HCT116 (cell line): Measurements from ENCODE around the gene CLEC17A. TPM values are rescaled to one million over a fixed set of nuclear protein-coding genes. Genes with fewer than 3 reads are reported as not detected.
"Not testable (repeated sequence)": the region's sequence is repeated elsewhere in the genome, so short reads cannot be mapped to it uniquely, and the experiment has no call there.

Experiments
- ATAC-seq: fragments of 200-7000 bp; cut with Tn5 transposase; 2 replicates; pipeline ENCODE4 v1.9.1; 2020; ENCODE audit warnings: mild to moderate bottlenecking, moderate library complexity
- BruUV-seq: library from RNA; stranded (reverse); fragments of 400-500 nt; replicated peaks from 2 replicates; lab custom pipeline; 2021; lab: Mats Ljungman, UMichigan
- CTCF ChIA-PET: fragments of 300-600 bp; sonication (Branson Sonifier 250); formaldehyde crosslinking; loops from one replicate; lab custom pipeline; 2021; ENCODE audit warnings: antibody characterized with exemption; lab: Charles Lee
- POLR2A ChIA-PET: fragments of 300-600, 350-600 bp; sonication (Branson Sonifier 250); formaldehyde crosslinking; loops from one replicate; lab custom pipeline; 2021; ENCODE audit warnings: antibody characterized with exemption; lab: Charles Lee
- RAD21 ChIA-PET, 2 experiments: fragments of 300-600 bp; sonication (Branson Sonifier 250); formaldehyde crosslinking; loops; one replicate each; lab custom pipeline; 2023; ENCODE audit warnings: low total read pairs in 2 of 2; ENCODE audit not compliant: uncharacterized antibody in 2 of 2, unreplicated experiment in 2 of 2, low non-redundant PET in 1 of 2; lab: Charles Lee
- DNase-seq: peaks from one replicate; pipeline ENCODE4 v3.0.0-alpha.2; 2010; ENCODE audit warnings: low read depth, low spot score
- H2AFZ ChIP-seq: fragments of 200-600 bp; shearing (Covaris generic), sonication (generic); 2 replicates; pipeline ENCODE4 v1.6.1; 2017; ENCODE audit warnings: low read depth, mixed run types, mixed read lengths, antibody characterized with exemption, low read length; ENCODE audit not compliant: poor library complexity, severe bottlenecking
- H3K27ac ChIP-seq: 2 replicates; pipeline ENCODE4 v1.5.1; 2012; ENCODE audit warnings: low read depth, low read length
- H3K27me3 ChIP-seq: fragments of 200-600 bp; sonication (generic); 2 replicates; pipeline ENCODE4 v1.6.1; 2016; ENCODE audit warnings: mixed run types, low read length, mixed read lengths; ENCODE audit not compliant: insufficient read depth
- H3K36me3 ChIP-seq, 2 experiments: fragments of 200-500 bp in 1 of 2; fragments of 200-600 bp in 1 of 2; sonication (Bioruptor generic) in 1 of 2; sonication (generic) in 1 of 2; 2 replicates each; pipeline versions ENCODE4 v1.5.1 to v1.6.1; 2014 to 2016; ENCODE audit warnings: low read length in 2 of 2, inconsistent platforms in 1 of 2, mixed read lengths in 1 of 2, mixed run types in 1 of 2; ENCODE audit not compliant: insufficient read depth in 2 of 2, control insufficient read depth in 1 of 2
- H3K4me1 ChIP-seq, 2 experiments: fragments of 200-600 bp in 1 of 2; sonication (generic) in 1 of 2; 2 replicates each; pipeline versions ENCODE4 v1.5.1 to v1.6.1; 2012 to 2017; ENCODE audit warnings: low read length in 2 of 2, inconsistent platforms in 1 of 2, mild to moderate bottlenecking in 1 of 2, mixed read lengths in 1 of 2, mixed run types in 1 of 2, moderate library complexity in 1 of 2; ENCODE audit not compliant: insufficient read depth in 2 of 2, control insufficient read depth in 1 of 2
- H3K4me2 ChIP-seq: fragments of 200-600 bp; sonication (generic); 2 replicates; pipeline ENCODE4 v1.6.1; 2017; ENCODE audit warnings: mixed run types, low read length, mixed read lengths
- H3K4me3 ChIP-seq, 2 experiments: fragments of 200-600 bp in 1 of 2; sonication (generic) in 1 of 2; replicated peaks in 1 of 2; 2 replicates each; pipeline ENCODE4 v1.5.1; 2011 to 2016; ENCODE audit warnings: low read length in 2 of 2, control low read depth in 1 of 2, low read depth in 1 of 2, mild to moderate bottlenecking in 1 of 2, mixed read lengths in 1 of 2, mixed run types in 1 of 2
- H3K79me2 ChIP-seq: fragments of 200-600 bp; sonication (generic); 2 replicates; pipeline ENCODE4 v1.6.1; 2017; ENCODE audit warnings: mild to moderate bottlenecking, mixed run types, low read length, moderate library complexity, mixed read lengths; ENCODE audit not compliant: insufficient read depth
- H3K9ac ChIP-seq: fragments of 200-600 bp; sonication (generic); 2 replicates; pipeline ENCODE4 v1.6.1; 2016; ENCODE audit warnings: low read length, mixed read lengths
- H3K9me2 ChIP-seq: fragments of 200-600 bp; sonication (generic), shearing (Covaris generic); 2 replicates; pipeline ENCODE4 v1.6.1; 2017; ENCODE audit warnings: mixed run types, mild to moderate bottlenecking, moderate library complexity; ENCODE audit not compliant: insufficient read depth
- H3K9me3 ChIP-seq, 2 experiments: fragments of 200-500 bp in 1 of 2; fragments of 200-600 bp in 1 of 2; sonication (Bioruptor generic) in 1 of 2; sonication (generic) in 1 of 2; 2 replicates each; pipeline ENCODE4 v1.6.1; 2014 to 2017; ENCODE audit warnings: low read length in 2 of 2, mixed read lengths in 2 of 2, inconsistent platforms in 1 of 2, low read depth in 1 of 2, mild to moderate bottlenecking in 1 of 2, mixed run types in 1 of 2, moderate library complexity in 1 of 2; ENCODE audit not compliant: control insufficient read depth in 1 of 2, insufficient read depth in 1 of 2
- H4K20me1 ChIP-seq: fragments of 200-600 bp; sonication (generic), shearing (Covaris generic); 2 replicates; pipeline ENCODE4 v1.6.1; 2017; ENCODE audit warnings: mixed run types, mild to moderate bottlenecking, moderate library complexity; ENCODE audit not compliant: insufficient read depth
- CBX3 ChIP-seq: IDR thresholded peaks from 2 replicates; pipeline ENCODE4 v1.6.1; 2012; ENCODE audit warnings: low read depth
- CTCF ChIP-seq, 3 experiments: fragments of 200-600 bp in 1 of 3; sonication (generic) in 1 of 3; IDR thresholded peaks in 2 of 3; conservative IDR thresholded peaks in 1 of 3; 2 replicates each; pipeline ENCODE4 v1.5.1; 2012 to 2017; ENCODE audit warnings: low read depth in 2 of 3, low read length in 2 of 3, antibody characterized with exemption in 1 of 3, borderline replicate concordance in 1 of 3, control low read depth in 1 of 3, mild to moderate bottlenecking in 1 of 3, mixed read lengths in 1 of 3, mixed run types in 1 of 3, moderate library complexity in 1 of 3; ENCODE audit not compliant: insufficient read depth in 1 of 3
- EGR1 ChIP-seq: IDR thresholded peaks from 2 replicates; pipeline ENCODE4 v1.6.1; 2012; ENCODE audit warnings: low read depth
- JUND ChIP-seq: IDR thresholded peaks from 2 replicates; pipeline ENCODE4 v1.6.1; 2012
- MAX ChIP-seq: IDR thresholded peaks from 2 replicates; pipeline ENCODE4 v1.6.1; 2012
- POLR2AphosphoS5 ChIP-seq: IDR thresholded peaks from 2 replicates; pipeline ENCODE4 v1.6.1; 2011; ENCODE audit warnings: mild to moderate bottlenecking, low read depth, low read length, moderate library complexity
- RAD21 ChIP-seq: IDR thresholded peaks from 2 replicates; pipeline ENCODE4 v1.6.1; 2012; ENCODE audit warnings: low read depth, mild to moderate bottlenecking
- SP1 ChIP-seq: IDR thresholded peaks from 2 replicates; pipeline ENCODE4 v1.6.1; 2012; ENCODE audit warnings: low read depth
- intact Hi-C: fragments of 100-400 bp; cut with micrococcal nuclease; formaldehyde crosslinking; loops from 2 replicates; pipeline ENCODE4 v1.10.0; 2022
- total RNA-seq: library from RNA; stranded (reverse); gene quantifications from one replicate; pipeline ENCODE4 v1.2.1, GENCODE V29; 2021; ENCODE audit not compliant: unreplicated experiment

CLEC17A gene
- total RNA-seq, 1 experiment from 2014 or later: not detected

- Histone ChIP-seq H3K4me2 (peak overlapping the region; percentile 77), H3K9ac (peak overlapping the region; percentile 48)
Measured at GRCh38 chr19:14550201-14550754, 32.6 kb upstream of the CLEC17A start.

GRCh38 chr19:14551134-14552005 is 31.5 kb upstream of the CLEC17A start:
- H3K9ac ChIP-seq, intact Hi-C loops, RAD21 ChIA-PET, H2AFZ ChIP-seq, H3K27me3 ChIP-seq, DNase-seq, BruUV-seq, H3K9me2 ChIP-seq, H3K36me3 ChIP-seq, H3K4me3 ChIP-seq, H3K9me3 ChIP-seq, H4K20me1 ChIP-seq: not testable (repeated sequence)
- ATAC-seq: peak; percentile 71
- TF ChIP-seq CTCF (IDR thresholded peaks at IDR 0.05 in 2 of 3, conservative IDR thresholded peaks at IDR 0.05 in 1 of 3; ENCODE audit: borderline replicate concordance in 1 of 3, insufficient read depth in 1 of 3, low read depth in 2 of 3, low read length in 2 of 3) (peak; percentile 34 to 51 (median 41); a peak in 5 of 6 replicates), RAD21 (peak; percentile 57)
- POLR2A ChIA-PET: interaction anchor here (1.0 to 3.0 kb wide), 3 partner anchors 32 to 40 kb away, joined by 3 to 22 read pairs (median 6); partner anchors contain the start of gene DNAJB1
- CTCF ChIA-PET: interaction anchor here (1.0 to 1.4 kb wide), 4 partner anchors 15 to 41 kb away, joined by 3 to 5 read pairs (median 4); partner anchors contain the start of gene DNAJB1
- Histone ChIP-seq H3K4me2 (peak overlapping the region; percentile 77), H3K4me1 (peaks cover 52 to 70% of the 10 kb centered on the region in 2 experiments), H3K27ac (peak overlapping the region; percentile 78; the same call in 1 of the 2 replicates), H3K79me2 (peaks cover 92% of the 10 kb centered on the region)

More at GRCh38 chr19:14550201-14550754, 32.6 kb upstream of the CLEC17A start:
- TF ChIP-seq EGR1: peak; percentile 83
- peak; percentile 45 for TF ChIP-seq POLR2AphosphoS5
- peak; percentile 35; the same call in 1 of the 2 replicates for TF ChIP-seq SP1
- no peak for TF ChIP-seq CBX3
- 0 out of 2 replicates have a peak, but pooled peaks have one; percentile 14 for TF ChIP-seq RAD21
- no peak for TF ChIP-seq JUND
- TF ChIP-seq MAX: peak; percentile 75; the same call in 1 of the 2 replicates
- no peak overlapping the region for H2AFZ ChIP-seq
- peak overlapping the region in 1 of 2 experiments; percentile 30; a peak in 1 of 4 replicates for H3K4me3 ChIP-seq
- no peaks in the 10 kb centered on the region; a peak in 1 of 4 replicates for H3K36me3 ChIP-seq
- peaks cover 3% of the 10 kb centered on the region; the same call in 1 of the 2 replicates for H4K20me1 ChIP-seq
- H3K27me3 ChIP-seq: no peaks in the 10 kb centered on the region
- BruUV-seq: no TSS peak
- H3K27ac ChIP-seq: peak overlapping the region; percentile 78
- CTCF ChIA-PET: interaction anchor here (0.6 to 1.4 kb wide), 5 partner anchors 15 to 136 kb away, joined by 3 to 5 read pairs (median 4); partner anchors contain the start of gene DNAJB1
- ATAC-seq: peak; percentile 59
- no peaks in the 10 kb centered on the region for H3K9me2 ChIP-seq
- peaks cover 43 to 59% of the 10 kb centered on the region in 2 experiments for H3K4me1 ChIP-seq
- DNase-seq: no peak
- RAD21 ChIA-PET: no interaction called here
- intact Hi-C loops: no loop called here
- H3K79me2 ChIP-seq: peaks cover 93% of the 10 kb centered on the region
- POLR2A ChIA-PET: interaction anchor here (0.6 to 3.0 kb wide), 8 partner anchors 14 to 45 kb away, joined by 3 to 22 read pairs (median 4); partner anchors contain the start of genes DNAJB1 and NDUFB7
- H3K9me3 ChIP-seq: no peaks in the 10 kb centered on the region
